HG03442 (cell line): ENCODE data around the gene OPALIN.
"Not testable (repeated sequence)": the region's sequence is repeated elsewhere in the genome, so short reads cannot be mapped to it uniquely, and the experiment has no call there.

Experiments
- ATAC-seq: cut with Tn5 transposase; IDR thresholded peaks from one replicate; pipeline ENCODE4 v1.9.1; 2021; ENCODE audit warnings: mild to moderate bottlenecking, moderate library complexity; ENCODE audit not compliant: unreplicated experiment

Gene OPALIN

GRCh38 chr10:96339383-96339782 is 19.4 kb downstream of the OPALIN start:
- ATAC-seq, result no peak

GRCh38 chr10:96338279-96338925 is 20.4 kb downstream of the OPALIN start:
- ATAC-seq, result no peak

- no peak for ATAC-seq
Observed at GRCh38 chr10:96337106-96337505, 21.7 kb downstream of the OPALIN start.

GRCh38 chr10:96334616-96335526 is 23.9 kb downstream of the OPALIN start:
- ATAC-seq, result no peak

DNA sequence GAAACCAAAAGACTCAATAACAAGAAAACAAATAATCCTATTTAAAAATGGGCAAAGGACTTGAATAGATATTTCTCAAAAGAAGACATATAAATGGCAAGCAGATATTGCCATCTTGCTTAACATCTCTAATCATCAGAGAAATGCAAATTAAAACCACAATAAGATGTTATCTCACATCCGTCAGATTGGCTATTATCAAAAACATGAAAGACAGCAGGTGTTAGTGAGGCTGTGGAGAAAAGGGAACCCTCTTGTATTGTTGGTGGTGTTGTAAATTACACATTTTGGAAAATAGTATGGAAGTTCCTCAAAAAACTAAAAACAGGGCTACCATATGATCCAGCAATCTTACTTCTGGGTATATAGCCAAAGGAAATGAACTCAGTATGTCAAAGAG is 25.7 kb downstream of the OPALIN start:
- ATAC-seq, result no peak

GRCh38 chr10:96327462-96327861 is 31.3 kb downstream of the OPALIN start:
- no peak for ATAC-seq

DNA sequence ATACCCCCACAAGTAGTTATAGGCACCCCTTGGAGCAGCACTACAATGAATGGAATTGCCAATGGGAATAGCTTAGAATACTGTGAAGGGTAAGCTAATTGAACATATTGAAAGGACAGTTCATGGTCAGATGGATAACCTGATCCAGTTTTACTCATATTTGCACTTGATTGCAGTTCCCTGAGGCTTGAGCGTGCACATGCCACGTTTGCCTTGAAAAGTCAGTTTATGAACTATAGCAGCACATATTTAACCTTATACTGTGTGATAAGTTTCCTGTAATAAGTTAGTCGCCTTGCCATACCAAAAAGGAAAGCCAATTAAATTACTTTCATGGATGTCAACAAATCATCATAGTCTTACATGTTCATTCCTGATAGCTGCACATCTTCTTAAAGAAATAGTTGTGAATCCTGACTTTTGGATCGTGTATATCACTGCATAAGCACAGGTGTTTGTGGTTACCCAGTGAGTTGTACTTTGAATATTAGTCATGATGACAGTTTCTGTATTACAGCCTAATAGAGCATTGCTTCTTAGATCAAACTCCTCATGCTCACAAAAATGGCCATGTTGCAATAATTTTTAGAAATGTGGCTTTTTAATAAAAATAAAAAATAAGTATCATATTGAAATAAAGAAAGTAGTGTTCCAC is 33.0 kb downstream of the OPALIN start:
- peak; percentile 95 for ATAC-seq

- no peak for ATAC-seq
Observed at GRCh38 chr10:96324447-96324846, 34.4 kb downstream of the OPALIN start.

- no peak for ATAC-seq
Observed at GRCh38 chr10:96322275-96322674, 36.5 kb downstream of the OPALIN start.

GRCh38 chr10:96321822-96322221 is 37.0 kb downstream of the OPALIN start:
- ATAC-seq, result no peak

GRCh38 chr10:96319754-96320474 is 38.9 kb downstream of the OPALIN start:
- ATAC-seq, result no peak

DNA sequence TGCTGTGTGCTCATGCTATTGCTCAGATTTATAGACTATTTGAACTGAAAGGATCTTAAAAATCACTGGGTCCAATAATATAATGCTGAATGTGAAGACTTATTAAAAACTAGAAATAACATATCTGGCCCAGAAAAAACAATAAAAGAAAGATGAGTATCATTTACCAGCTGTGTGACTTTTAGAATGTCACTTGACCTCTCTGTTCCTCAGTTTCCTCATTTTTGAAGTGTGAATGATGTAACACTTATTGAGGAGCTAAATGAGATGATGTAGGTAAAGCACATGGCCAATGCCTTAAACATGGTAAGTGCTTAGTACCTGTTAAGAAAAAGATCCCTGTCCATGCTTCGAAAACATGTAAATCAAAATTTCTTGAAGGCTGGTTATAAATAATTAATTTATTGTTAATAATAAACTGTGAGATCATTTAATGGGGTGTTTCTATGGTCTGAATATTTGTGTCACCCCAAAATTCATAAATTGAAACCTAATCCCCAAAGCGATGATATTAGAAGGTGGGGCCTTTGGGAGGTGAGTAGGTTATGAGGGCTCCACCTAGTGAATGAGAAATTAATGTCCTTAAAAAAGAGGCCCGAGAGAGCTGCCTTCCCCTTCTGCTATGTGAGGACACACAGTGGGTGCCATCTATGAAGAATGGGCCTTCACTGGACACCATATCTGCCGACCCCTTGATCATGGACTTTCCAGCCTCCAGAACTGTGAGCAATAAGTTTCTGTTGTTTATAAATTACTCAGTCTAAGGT is 41.6 kb downstream of the OPALIN start:
- no peak for ATAC-seq

DNA sequence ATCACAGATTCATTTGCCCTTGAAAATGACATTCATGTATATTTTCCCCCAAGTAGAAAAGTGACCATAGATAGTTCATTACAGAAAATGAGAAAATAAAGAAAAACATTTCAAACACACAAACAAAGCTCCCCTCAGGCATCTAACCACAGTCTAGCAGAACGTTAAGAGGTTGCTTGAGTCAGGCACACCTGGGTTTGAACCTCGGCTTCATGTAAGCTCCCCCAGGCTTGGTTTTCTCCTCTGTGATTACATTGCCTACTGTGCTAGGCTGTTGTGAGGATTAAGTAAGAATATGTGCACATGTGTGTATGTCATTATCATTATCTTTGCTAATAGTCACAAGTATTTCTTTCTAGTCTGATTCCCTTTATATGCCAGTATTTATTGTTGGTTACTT is 45.5 kb downstream of the OPALIN start:
- ATAC-seq, result no peak

GRCh38 chr10:96311180-96311715 is 47.6 kb downstream of the OPALIN start:
- no peak for ATAC-seq

DNA sequence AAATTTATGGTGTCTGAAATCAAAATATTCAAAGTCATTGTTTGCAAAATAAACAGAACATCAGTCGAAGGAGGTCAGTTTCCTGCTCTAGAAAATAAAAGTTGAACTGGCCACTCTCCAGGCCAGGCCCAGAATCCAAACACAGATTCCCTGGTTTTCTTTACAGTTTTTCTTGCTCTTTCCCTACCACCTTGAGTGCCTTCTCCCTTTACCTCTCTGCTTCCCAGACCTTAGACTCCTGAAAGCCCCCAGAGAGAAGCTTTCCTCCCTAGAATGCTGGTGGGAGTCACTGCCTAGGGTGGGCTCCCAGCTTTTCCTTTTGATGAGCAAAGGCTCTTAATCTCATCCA is 48.5 kb downstream of the OPALIN start:
- ATAC-seq, result no peak

DNA sequence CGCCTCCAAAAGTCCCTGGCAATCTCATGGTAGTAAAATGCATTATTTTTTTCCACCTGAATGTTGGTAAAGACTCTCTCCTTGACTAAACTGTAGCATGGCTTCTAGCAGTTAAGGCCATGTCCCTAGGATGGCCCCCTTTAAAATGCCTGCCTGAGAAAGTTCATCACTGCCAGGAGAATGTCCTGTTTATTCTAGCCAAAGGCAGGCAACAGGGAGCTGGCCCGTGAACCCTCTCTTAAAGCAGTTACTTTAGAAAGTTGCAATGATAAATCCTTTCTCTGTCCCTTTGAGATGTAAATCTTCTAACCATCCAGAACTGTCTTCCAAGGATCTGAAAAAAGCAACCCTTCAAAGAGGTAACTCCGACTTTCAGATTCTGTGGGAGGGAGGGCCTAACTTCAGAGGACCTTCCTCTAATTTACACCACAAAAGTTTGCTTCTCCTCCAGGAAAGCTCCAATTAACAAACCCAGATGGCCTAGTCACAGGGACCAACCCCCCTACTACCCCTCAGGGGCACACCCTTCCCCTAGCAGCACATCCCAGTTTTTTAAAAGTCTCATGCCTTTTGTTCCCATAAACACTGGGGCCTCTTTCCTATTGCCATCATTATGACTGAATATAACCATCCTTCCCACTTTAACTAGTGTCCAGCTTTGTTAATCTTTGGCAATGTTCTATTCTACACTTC is 49.0 kb downstream of the OPALIN start:
- ATAC-seq, result no peak

GRCh38 chr10:96308854-96309253 is 49.9 kb downstream of the OPALIN start:
- ATAC-seq, result not testable (repeated sequence)

GRCh38 chr10:96306516-96306915 is 52.3 kb downstream of the OPALIN start:
- ATAC-seq, result no peak

DNA sequence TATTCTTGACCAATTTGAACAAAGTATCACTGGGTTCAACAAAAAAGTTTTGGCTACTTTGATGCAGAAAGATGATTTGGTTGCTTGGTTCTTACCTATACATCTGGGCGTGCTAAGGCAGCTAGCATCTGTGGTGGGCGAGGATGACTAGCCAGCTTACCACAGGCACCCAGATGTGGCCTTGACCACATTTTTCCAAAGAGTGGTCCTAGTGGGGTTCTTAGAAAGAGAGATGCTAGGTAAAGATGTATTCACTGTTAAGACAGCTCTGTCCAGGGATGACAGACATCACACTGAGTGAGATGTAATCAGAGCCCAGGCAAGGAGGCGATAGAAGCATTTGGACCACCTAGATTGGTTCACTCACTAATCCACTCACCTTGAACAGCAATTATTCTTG is 53.8 kb downstream of the OPALIN start:
- ATAC-seq, result no peak

DNA sequence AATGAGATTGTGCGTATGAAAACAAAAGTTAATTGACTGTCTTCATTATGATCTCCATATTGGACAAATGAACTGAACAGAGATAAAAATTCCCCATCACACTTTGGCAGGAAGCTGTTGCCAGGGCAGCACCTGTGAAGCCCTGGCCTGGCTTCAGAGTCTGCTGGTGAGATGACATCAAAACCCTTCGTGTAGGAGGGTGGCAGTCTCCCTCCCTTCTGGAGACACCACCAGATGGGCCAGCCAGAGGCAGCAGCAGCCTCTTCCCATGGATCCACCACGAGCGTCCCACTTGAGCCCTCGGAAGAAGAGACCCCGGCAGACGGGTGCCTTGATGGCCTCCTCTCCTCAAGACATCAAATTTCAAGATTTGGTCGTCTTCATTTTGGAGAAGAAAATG is 54.6 kb downstream of the OPALIN start, which contains the start of gene DNTT:
Gene DNTT (plus strand): TSS at position 205 of the 400 bp plus-strand sequence. CDS start 64 bp downstream, at position 269.
- ATAC-seq, result no peak
